Smooth muscle cell (in vitro differentiated cells): Measurements from ENCODE around the gene TRIM40. TPM values are rescaled to one million over a fixed set of nuclear protein-coding genes. Genes with fewer than 3 reads are reported as not detected.
A peak's percentile ranks its signal among the peaks of the same experiment; 100 is the strongest.

ENCODE experiments used
- DNase-seq: peaks from one replicate; lab custom pipeline; 2025; ENCODE audit not compliant: unreplicated experiment; lab: John Stamatoyannopoulos, UW
- H2AFZ ChIP-seq: fragments of 200-600 bp; sonication (generic); 2 replicates; pipeline ENCODE4 v1.6.0; 2016; ENCODE audit warnings: antibody characterized with exemption, low read depth, mild to moderate bottlenecking
- H3F3A ChIP-seq: fragments of 200-600 bp; sonication (generic); 2 replicates; pipeline ENCODE4 v1.6.0; 2017; ENCODE audit warnings: antibody characterized with exemption, low read depth
- H3K27ac ChIP-seq: fragments of 200-600 bp; sonication (generic); 2 replicates; pipeline ENCODE4 v1.5.1; 2016; ENCODE audit warnings: low read depth, mild to moderate bottlenecking
- H3K27me3 ChIP-seq: fragments of 200-600 bp; sonication (generic); 2 replicates; pipeline ENCODE4 v1.6.1; 2016; ENCODE audit warnings: low read depth, mild to moderate bottlenecking
- H3K36me3 ChIP-seq: fragments of 200-600 bp; sonication (generic); 2 replicates; pipeline ENCODE4 v1.5.1; 2016; ENCODE audit warnings: low read depth
- H3K4me1 ChIP-seq: fragments of 200-600 bp; sonication (generic); 2 replicates; pipeline ENCODE4 v1.5.1; 2016; ENCODE audit warnings: low read depth
- H3K4me2 ChIP-seq: fragments of 200-600 bp; sonication (generic); 2 replicates; pipeline ENCODE4 v1.6.0; 2016; ENCODE audit warnings: mild to moderate bottlenecking
- H3K4me3 ChIP-seq: fragments of 200-600 bp; sonication (generic); 2 replicates; pipeline ENCODE4 v1.5.1; 2016; ENCODE audit warnings: mild to moderate bottlenecking
- H3K79me2 ChIP-seq: fragments of 200-600 bp; sonication (generic); 2 replicates; pipeline ENCODE4 v1.6.0; 2016; ENCODE audit warnings: low read depth, mild to moderate bottlenecking
- H3K9ac ChIP-seq: fragments of 200-600 bp; sonication (generic); 2 replicates; pipeline ENCODE4 v1.6.0; 2016; ENCODE audit warnings: low read depth
- H3K9me3 ChIP-seq: fragments of 200-600 bp; sonication (generic); replicated peaks from 2 replicates; pipeline ENCODE4 v1.5.1; 2016; ENCODE audit warnings: low read depth
- H4K20me1 ChIP-seq: fragments of 200-600 bp; sonication (generic); 2 replicates; pipeline ENCODE4 v1.6.0; 2016; ENCODE audit warnings: low read depth
- WGBS: methylation state at CpG from one replicate; pipeline ENCODE4 v1.1.7; 2016; ENCODE audit warnings: low lambda C conversion rate; 5-methylcytosine and 5-hydroxymethylcytosine counted together
- polyA plus RNA-seq: library from polyadenylated mRNA; unstranded; fragments of >200 nt; fragmentation: Nextera tagmentation; extraction: Ambion mirVana; gene quantifications from 2 replicates; pipeline ENCODE4 v1.2.1, GENCODE V29; 2016
- total RNA-seq: library from RNA; depleted of rRNA; stranded (reverse); fragments of >200 nt; gene quantifications from 2 replicates; pipeline ENCODE4 v1.2.3, GENCODE V29; 2014
- TF ChIP-seq, protein P1 (sequence below): fragments of 200-600 bp; sonication (generic); IDR thresholded peaks from 2 replicates; pipeline ENCODE4 v1.5.1; 2017; ENCODE audit warnings: borderline replicate concordance, mild to moderate bottlenecking, antibody characterized with exemption; ENCODE audit not compliant: insufficient read depth, poor library complexity, severe bottlenecking

Gene TRIM40
- total and polyA plus RNA-seq, 2 experiments from 2014 or later: not detected

DNA sequence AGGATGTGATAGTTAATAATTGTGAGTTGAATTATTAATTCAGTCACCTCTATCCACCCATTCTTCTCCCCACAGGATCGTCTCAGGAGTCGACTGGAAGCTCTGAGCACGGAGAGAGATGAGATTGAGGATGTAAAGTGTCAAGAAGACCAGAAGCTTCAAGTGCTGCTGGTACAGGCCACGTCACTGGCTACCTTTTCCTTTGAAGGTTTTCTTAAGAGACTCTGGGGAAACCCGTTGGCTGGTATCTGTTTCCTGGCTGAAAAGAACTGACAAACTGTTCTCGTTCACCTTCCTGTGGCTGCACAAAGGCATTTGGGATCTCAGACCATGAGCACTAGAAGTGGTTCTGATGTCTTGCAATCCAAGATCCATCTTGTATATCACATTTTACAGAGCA is 31.2 kb downstream of the TRIM40 start:
- DNase-seq: no peak
- H3K27me3 ChIP-seq: peaks cover 56% of the 10 kb centered on the region
- H4K20me1 ChIP-seq: no peaks in the 10 kb centered on the region
- no peaks in the 10 kb centered on the region for H3K9me3 ChIP-seq
- H3K4me2 ChIP-seq: no peak overlapping the region
- no peak overlapping the region for H3K4me3 ChIP-seq
- WGBS: 76% methylated on average over 6 of the region's 6 CpGs
- H2AFZ ChIP-seq: no peak overlapping the region
- no peaks in the 10 kb centered on the region for H3K79me2 ChIP-seq
- no peak overlapping the region for H3K9ac ChIP-seq
- no peaks in the 10 kb centered on the region for H3F3A ChIP-seq
- peaks cover under 1% of the 10 kb centered on the region for H3K4me1 ChIP-seq
- no peak overlapping the region for H3K27ac ChIP-seq
- TF ChIP-seq, protein P1, sequence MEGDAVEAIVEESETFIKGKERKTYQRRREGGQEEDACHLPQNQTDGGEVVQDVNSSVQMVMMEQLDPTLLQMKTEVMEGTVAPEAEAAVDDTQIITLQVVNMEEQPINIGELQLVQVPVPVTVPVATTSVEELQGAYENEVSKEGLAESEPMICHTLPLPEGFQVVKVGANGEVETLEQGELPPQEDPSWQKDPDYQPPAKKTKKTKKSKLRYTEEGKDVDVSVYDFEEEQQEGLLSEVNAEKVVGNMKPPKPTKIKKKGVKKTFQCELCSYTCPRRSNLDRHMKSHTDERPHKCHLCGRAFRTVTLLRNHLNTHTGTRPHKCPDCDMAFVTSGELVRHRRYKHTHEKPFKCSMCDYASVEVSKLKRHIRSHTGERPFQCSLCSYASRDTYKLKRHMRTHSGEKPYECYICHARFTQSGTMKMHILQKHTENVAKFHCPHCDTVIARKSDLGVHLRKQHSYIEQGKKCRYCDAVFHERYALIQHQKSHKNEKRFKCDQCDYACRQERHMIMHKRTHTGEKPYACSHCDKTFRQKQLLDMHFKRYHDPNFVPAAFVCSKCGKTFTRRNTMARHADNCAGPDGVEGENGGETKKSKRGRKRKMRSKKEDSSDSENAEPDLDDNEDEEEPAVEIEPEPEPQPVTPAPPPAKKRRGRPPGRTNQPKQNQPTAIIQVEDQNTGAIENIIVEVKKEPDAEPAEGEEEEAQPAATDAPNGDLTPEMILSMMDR: no peak
- H3K36me3 ChIP-seq: no peaks in the 10 kb centered on the region

DNA sequence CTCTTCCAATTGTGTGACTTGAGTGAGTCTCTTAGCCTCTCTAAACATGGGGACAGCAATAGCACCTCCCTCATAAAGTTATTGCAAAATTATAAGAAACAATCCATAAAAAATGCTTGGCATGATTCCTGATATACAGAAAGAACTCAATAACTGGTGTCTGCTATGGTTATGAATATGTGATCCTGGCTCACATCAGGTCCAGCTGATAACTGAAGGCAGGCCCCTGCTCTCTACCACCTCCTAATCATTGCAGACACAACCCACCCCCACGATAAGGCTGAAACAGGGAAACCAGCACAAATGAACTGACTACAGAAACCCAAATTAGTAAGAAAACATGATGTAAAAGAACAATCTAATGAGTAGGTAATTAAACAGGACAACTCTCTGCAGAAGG is 32.8 kb downstream of the TRIM40 start:
- TF ChIP-seq, protein P1: no peak
- H3K27me3 ChIP-seq: peaks cover 68% of the 10 kb centered on the region

DNA sequence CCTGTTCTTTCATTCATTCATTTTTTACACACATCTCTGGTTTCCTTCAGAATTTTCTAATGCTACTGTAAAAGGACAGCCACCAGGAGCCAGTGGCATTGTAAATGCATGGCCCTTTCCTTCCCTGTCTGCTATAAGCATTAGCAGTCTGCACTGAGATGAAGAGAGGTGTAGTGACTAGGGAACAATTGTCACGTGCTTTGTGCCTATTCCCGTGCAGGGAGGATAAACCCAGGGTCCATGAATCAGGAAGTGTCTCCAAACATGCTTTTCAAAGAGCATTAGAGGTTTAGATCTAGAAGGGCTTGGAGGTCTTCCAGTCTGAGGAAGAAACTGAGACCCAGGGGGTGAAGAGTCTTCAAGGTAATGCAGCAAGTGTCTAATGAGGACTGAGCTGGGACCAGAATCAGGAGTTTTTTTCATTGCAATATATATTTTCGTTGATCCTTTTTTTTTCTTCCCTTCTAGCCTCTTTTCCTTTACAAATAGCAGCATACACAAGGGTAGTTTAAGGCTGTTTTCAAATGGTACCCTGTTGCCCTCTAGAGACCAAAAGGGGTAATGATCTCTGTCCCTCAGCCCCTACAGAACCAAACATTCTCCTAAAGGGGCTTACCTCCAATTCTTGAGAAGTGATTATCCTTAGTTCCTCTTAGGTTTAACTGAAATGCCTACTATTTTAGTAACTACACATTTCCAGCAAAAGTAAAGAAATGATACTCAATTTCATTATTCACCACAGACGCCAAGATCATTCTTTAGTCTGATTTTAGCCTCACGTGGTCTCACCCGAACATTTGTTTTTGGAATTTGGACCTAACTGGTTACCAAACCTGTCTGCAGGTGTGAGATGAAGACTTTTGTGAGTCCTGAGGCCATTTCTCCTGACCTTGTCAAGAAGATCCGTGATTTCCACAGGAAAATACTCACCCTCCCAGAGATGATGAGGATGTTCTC is 34.0 kb downstream of the TRIM40 start:
- Histone ChIP-seq H3K4me2 (no peak overlapping the region), H3K9me3 (no peaks in the 10 kb centered on the region), H3K4me3 (no peak overlapping the region), H3K27ac (no peak overlapping the region), H4K20me1 (no peaks in the 10 kb centered on the region), H3K36me3 (no peaks in the 10 kb centered on the region), H3K79me2 (no peaks in the 10 kb centered on the region), H3K4me1 (peaks cover 5% of the 10 kb centered on the region), H3K9ac (no peak overlapping the region), H2AFZ (no peak overlapping the region), H3F3A (no peaks in the 10 kb centered on the region), H3K27me3 (peaks cover 76% of the 10 kb centered on the region)
- no peak for DNase-seq
- TF ChIP-seq, protein P1: peak; percentile 74
- 30% methylated on average over 7 of the region's 7 CpGs for WGBS

More for the DNA sequence above, 32.8 kb downstream of the TRIM40 start:
- Histone ChIP-seq H3K27ac (no peak overlapping the region), H3K4me2 (no peak overlapping the region), H2AFZ (no peak overlapping the region), H3F3A (no peaks in the 10 kb centered on the region), H3K36me3 (no peaks in the 10 kb centered on the region), H3K9me3 (no peaks in the 10 kb centered on the region), H3K9ac (no peak overlapping the region), H3K79me2 (no peaks in the 10 kb centered on the region), H3K4me3 (no peak overlapping the region), H3K4me1 (peaks cover 5% of the 10 kb centered on the region), H4K20me1 (no peaks in the 10 kb centered on the region)
- no peak for DNase-seq
- 67% methylated on average over 1 of the region's 1 CpG for WGBS
